Stimulated activated naive CD8-positive, alpha-beta T cell treated with anti-CD3 and anti-CD28 coated beads, Interleukin-15, amount 100 ng/mL, for 72 hours (primary cell): ENCODE data around the gene FAAP20.
A peak's percentile ranks its signal among the peaks of the same experiment; 100 is the strongest.

Experiments
- ATAC-seq: fragments of 150-1000 bp; cut with Tn5 transposase; 2 replicates; pipeline ENCODE4 v1.10.0; 2021; ENCODE audit warnings: mild to moderate bottlenecking, moderate library complexity
- DNase-seq, 2 donors: peaks; one replicate each; pipeline ENCODE4 v3.0.0; 2021 to 2022
- H3K27ac Mint-ChIP-seq, 2 donors: one replicate each; pipeline ENCODE4 v1.8.0; 2022; ENCODE audit warnings: mild to moderate bottlenecking in 2 of 2, mixed read lengths in 2 of 2, moderate library complexity in 2 of 2
- H3K27me3 Mint-ChIP-seq: one replicate; pipeline ENCODE4 v1.8.0; 2022; ENCODE audit warnings: mixed read lengths
- H3K4me1 Mint-ChIP-seq: one replicate; pipeline ENCODE4 v1.8.0; 2022; ENCODE audit warnings: mild to moderate bottlenecking, mixed read lengths
- H3K4me3 Mint-ChIP-seq, 2 donors: one replicate each; pipeline ENCODE4 v1.8.0; 2022; ENCODE audit warnings: mild to moderate bottlenecking in 2 of 2, mixed read lengths in 2 of 2, moderate library complexity in 1 of 2
- H3K9me3 Mint-ChIP-seq, 2 donors: one replicate each; pipeline ENCODE4 v1.8.0; 2022; ENCODE audit warnings: mixed read lengths in 2 of 2

FAAP20 gene

DNA sequence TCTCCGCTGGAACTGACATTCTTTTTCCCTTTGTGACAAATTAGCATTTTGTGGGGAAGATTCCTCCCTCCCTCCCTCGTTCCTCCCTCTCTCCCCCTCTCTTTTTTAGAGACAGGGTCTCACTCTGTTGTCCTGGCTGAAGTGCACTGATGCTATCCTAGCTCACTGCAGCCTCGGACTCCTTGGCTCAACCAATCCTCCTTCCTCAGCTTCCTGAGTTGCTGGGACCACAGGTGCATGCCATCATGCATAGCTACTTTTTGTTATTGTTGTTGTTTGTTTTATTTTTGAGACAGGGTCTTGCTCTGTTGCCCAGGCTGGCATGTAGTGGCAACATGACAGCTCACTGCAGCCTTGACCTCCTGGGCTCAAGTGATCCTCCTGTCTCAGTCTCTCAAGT lies 26.7 kb upstream of the FAAP20 start:
- Mint-ChIP-seq H3K27ac (peak overlapping the region in 1 of 2 donors; percentile 89), H3K9me3 (peaks cover 0 to 9% of the 10 kb centered on the region in 2 donors), H3K4me3 (no peak overlapping the region), H3K4me1 (peaks cover 3% of the 10 kb centered on the region), H3K27me3 (peaks cover 4% of the 10 kb centered on the region)
- DNase-seq (no peak), ATAC-seq (no peak)

DNA sequence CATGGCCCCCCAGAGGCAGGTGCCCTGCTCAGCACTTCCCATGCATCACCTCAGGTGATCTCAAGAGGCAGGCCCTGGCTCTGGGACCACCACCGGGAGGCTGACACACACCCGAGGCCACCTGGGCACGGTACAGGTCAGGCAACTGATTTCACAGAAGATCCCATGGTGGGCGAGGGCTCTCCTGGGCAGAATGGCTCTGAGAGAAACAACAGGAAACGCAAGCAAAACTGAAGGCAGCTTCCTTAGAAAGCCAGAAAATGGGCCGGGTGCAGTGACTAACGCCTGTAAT lies 22.1 kb upstream of the FAAP20 start:
- DNase-seq: no peak
- H3K27me3 Mint-ChIP-seq: no peaks in the 10 kb centered on the region
- no peak overlapping the region for H3K27ac Mint-ChIP-seq
- peaks cover 22% of the 10 kb centered on the region for H3K4me1 Mint-ChIP-seq
- H3K4me3 Mint-ChIP-seq: no peak overlapping the region
- ATAC-seq: no peak
- peaks cover 0 to 9% of the 10 kb centered on the region in 2 donors for H3K9me3 Mint-ChIP-seq

DNA sequence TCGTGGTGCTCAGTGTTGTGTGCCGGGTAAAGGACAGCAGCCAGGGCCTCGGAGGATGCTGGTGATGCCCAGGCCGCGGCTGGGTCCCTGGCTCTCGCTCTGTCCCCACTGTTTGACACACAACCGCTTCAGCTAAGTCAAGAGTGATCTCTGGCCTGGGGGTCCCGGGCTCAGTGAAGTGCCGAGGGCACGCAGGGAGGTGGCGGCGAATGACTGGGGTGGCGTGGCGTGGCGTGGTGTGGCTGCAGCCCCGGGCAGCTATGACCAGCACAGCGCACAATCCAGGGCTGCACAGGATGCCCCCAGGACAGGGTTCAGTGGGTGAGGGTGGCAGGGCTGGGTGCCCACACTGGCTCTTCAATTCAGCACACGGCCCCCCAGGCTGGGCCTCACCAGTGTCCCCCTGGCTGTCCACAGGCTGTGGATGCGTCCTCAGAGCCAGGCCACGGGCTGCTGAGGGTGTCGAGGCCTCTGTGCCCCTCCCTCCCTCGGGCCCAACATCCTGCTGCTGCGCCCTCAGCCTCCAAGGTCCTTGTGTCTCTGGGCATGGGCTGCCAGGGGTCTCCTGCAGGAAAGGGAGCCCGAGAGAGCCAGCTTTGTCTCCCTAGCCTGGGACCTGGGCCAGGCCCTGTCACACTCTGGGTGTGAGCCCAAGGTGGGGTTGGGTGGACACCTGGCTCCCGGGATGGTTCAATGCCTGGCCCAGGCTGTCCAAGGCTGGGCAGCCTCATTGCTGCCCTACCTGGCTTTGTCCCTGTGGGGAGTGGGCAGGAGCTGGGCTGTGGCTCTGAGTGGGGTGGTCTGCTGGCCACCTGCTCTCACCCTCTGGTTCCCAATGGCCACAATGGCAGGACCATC lies 21.6 kb upstream of the FAAP20 start:
- Mint-ChIP-seq H3K4me3 (no peak overlapping the region), H3K4me1 (peaks cover 22% of the 10 kb centered on the region), H3K27ac (no peak overlapping the region), H3K9me3 (peaks cover 0 to 9% of the 10 kb centered on the region in 2 donors), H3K27me3 (no peaks in the 10 kb centered on the region)
- ATAC-seq (no peak), DNase-seq (no peak)

DNA sequence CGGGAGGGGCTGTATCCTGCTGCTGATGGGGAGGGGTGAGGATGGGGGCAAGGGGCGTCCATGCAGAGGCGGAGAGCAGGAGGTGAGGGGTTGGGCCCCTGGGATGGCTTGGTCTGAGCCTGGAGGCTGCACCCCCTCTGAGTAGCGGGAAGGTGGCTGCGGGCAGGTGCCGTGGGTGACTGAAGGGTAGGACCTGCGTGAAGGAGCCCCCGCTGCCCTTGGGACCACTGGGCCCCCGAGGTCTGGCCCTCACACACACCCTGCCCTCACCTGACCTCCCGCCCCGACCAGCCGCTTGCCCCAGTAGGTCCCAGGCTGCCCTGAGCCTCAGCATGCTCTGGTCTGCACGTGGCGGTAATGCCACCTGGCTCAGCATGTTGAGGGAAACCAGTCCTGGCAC lies 20.8 kb upstream of the FAAP20 start:
- Mint-ChIP-seq H3K4me3 (no peak overlapping the region), H3K4me1 (peaks cover 22% of the 10 kb centered on the region), H3K27ac (no peak overlapping the region), H3K9me3 (peaks cover 0 to 9% of the 10 kb centered on the region in 2 donors), H3K27me3 (no peaks in the 10 kb centered on the region)
- ATAC-seq (peak; percentile 22), DNase-seq (no peak)

DNA sequence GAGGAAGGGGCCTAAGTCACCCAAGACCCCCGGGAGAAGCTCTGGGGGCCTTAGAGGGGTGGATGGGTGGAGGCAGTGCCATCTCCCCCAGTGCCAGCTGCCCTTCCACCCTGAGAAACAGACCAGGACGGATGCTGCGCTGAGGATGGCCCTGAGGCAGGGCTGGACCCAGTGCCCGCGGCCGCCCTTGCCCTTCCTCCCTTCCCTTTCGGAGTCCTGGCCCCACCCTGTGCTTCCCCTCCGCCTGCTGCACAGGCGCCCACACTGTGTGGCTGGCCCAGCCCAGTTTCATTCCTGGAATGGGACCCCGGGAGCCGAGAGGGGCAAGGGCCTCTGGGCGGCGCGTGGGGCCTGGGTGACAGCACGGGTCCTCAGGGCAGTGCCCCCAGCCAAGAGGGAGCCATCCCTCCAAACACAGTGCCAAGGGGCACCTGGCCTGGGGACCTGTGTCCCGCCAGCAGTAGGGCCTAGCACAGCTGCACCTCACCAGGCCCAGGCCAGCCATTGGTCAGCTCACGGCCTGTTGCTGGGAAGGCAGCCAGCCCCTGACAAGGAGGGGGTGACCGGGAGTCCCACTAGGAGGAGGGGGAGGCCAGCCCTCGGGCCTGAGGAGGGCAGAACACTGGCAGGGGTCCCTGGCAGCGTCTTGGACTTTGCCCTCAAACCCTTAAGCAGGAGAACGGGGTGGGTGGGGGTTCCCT lies 20.1 kb upstream of the FAAP20 start:
- Mint-ChIP-seq H3K27me3 (no peaks in the 10 kb centered on the region), H3K27ac (no peak overlapping the region), H3K9me3 (peaks cover 0 to 9% of the 10 kb centered on the region in 2 donors), H3K4me1 (peaks cover 22% of the 10 kb centered on the region), H3K4me3 (no peak overlapping the region)
- DNase-seq (no peak), ATAC-seq (peak; percentile 11)

DNA sequence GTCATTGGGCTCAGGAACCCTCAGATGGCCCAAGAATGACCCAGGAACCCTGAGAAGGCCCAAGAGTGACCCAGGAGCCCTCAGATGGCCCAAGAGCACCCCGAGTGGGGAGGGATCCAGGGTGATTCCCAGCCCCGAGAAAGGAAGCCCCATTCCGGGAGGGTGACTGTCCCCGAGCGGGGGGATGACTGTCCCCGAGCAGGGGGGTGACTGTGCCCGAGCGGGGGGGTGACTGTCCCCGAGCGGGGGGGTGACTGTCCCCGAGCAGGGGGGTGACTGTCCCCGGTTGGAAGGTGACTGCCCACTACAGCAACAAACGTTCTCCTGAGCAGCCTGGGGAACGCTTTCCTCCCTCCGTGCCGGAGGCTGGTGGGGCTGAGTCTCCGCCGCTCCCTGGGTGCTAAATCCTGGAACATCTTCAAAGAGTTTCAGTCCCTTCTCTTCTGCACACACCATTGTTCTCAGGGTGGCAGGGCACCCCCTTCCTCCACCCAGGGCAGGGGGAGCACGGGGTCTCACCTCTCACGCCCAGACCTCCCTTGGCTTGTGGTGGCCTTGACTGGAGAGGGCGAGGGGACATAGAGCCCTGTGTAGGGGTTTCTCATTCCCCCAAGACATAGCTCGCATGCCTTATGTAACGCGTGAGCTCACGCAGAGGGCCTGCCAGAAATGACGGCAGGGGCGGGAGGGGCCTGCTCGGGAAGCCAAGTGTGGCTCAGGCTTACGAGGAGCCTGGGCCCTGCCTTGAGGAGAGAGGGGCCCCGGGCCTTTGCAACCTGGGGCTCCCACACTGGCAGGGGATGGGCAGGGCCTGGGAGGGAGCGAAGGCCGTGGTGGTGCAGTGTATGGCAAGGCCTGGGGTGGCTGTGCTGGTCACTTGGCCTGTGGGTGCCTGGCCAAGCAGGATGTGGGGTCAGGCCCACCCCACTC lies 19.3 kb upstream of the FAAP20 start:
- Mint-ChIP-seq H3K9me3 (peaks cover 0 to 3% of the 10 kb centered on the region in 2 donors), H3K4me1 (peaks cover 22% of the 10 kb centered on the region), H3K27ac (no peak overlapping the region), H3K27me3 (no peaks in the 10 kb centered on the region), H3K4me3 (no peak overlapping the region)
- DNase-seq: no peak
- ATAC-seq: no peak

DNA sequence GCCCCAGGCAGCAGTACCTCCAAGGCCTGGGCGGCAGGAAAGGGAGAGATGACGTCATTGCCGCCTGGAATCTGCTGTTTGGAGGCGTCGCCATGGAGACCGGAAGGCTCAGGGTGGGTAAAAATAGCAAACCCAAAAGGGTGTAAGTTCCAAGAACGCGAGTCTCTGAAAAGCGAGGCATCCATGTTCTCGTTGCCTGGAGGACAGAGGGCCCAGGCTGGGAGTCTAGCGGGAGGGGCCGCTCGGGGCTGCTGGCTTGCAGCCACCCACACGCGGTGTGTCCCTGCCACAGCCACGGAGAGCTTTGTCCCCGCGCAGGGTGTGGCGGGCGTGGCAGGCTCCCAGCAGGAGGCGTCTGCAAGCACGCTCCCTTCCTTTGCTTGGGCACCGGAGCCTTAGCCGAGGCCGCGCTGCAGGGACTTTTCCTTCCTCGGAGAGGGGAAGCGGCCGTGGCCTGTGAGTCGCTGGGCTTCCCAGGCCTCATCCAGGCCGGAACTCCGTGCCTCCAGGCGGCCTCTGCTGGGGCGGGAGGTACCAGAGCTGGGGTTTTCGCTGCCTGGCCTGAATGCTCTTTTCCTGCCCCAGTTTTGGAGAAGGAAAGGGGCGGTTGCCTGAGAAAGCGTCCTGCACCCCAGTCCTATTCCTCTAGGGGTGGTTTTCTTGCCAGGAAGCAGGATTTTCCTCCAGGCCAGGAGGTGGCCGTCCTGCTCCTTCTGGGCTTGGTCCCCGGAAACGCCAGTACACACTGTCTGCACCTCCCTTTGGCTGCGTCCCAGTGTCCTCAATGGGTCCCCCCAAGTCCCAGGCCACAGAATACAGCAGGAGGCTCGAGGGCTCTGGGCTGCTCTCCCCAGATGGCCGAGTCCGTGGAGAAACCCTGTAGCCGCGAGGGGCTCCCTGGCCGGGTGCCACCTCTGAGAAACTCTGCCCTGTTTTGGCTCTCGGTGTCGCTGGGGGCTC lies 18.2 kb upstream of the FAAP20 start:
- H3K9me3 Mint-ChIP-seq: no peaks in the 10 kb centered on the region
- H3K4me3 Mint-ChIP-seq: peak overlapping the region; percentile 37 to 65
- DNase-seq: peak in 1 of 2 donors; percentile 50
- no peaks in the 10 kb centered on the region for H3K27me3 Mint-ChIP-seq
- peak; percentile 56 for ATAC-seq
- no peak overlapping the region for H3K27ac Mint-ChIP-seq
- peaks cover 22% of the 10 kb centered on the region for H3K4me1 Mint-ChIP-seq

DNA sequence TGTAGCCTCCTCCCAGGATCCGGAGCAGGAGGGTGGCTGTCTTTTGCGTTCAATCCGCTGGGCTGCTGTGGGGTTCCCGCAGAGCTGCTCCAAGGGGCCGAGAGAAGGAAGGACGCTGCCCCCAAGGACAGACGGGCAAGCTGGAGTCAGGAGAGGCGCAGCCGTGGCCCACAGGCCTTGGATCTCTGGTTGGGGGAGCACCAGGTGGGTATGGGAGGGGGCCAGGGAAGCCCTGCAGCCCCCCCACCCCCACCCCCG lies 17.6 kb upstream of the FAAP20 start:
- no peak for DNase-seq
- no peaks in the 10 kb centered on the region for H3K27me3 Mint-ChIP-seq
- no peaks in the 10 kb centered on the region for H3K9me3 Mint-ChIP-seq
- peak overlapping the region in 1 of 2 donors; percentile 63 for H3K4me3 Mint-ChIP-seq
- ATAC-seq: no peak
- H3K27ac Mint-ChIP-seq: no peak overlapping the region
- peaks cover 22% of the 10 kb centered on the region for H3K4me1 Mint-ChIP-seq

DNA sequence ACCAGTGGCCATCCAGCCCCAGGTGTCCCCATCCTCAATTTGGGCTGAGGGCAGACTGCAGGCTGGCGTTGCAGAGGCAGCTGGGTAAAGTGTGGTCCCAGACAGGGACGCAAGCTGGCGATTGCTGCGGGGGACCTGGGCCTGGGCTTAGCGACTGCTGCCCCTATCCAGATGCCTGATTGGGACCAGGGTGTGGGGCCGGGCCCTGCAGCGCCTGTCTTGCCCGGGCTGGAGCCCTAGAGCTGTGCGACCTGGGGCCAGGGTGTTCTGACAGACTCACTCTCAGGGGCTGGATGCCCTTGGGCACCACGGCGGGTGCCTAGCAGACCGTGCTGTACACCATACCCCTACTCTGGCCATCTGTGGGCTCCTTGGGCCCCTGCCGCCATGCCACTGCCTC lies 16.2 kb upstream of the FAAP20 start:
- no peaks in the 10 kb centered on the region for H3K9me3 Mint-ChIP-seq
- H3K27ac Mint-ChIP-seq: no peak overlapping the region
- DNase-seq: no peak
- no peak for ATAC-seq
- H3K4me3 Mint-ChIP-seq: no peak overlapping the region
- peaks cover 22% of the 10 kb centered on the region for H3K4me1 Mint-ChIP-seq
- H3K27me3 Mint-ChIP-seq: no peaks in the 10 kb centered on the region

DNA sequence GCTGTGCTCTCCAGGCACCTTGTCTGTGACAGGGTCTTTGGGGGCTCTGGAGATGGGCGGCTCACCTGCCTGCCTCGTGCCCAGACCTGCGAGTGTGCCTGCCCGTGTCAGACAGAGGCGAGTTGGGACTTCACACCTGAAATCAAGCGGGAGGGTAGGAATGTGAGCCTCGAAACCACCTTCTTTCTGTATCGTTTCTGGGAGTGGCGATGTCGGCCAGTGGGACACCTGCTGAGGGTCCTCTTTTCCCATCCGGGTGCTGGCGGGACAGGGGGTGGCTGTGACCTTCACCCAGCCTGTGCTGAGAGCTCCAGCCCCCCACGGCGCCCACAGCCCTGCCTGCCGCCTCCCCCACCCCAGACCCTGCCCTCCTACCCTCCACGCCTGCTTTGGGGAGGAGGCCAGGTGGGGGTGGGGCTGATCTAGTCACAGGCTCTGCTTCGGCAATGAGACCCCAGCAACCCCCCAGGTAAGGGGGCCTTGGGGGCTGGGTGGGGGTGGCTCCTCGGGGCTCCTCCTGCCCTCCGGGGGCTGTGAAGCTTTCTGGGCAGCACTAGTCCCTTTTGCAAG lies 15.6 kb upstream of the FAAP20 start:
- no peak for ATAC-seq
- H3K9me3 Mint-ChIP-seq: no peaks in the 10 kb centered on the region
- no peak for DNase-seq
- peaks cover 22% of the 10 kb centered on the region for H3K4me1 Mint-ChIP-seq
- no peak overlapping the region for H3K4me3 Mint-ChIP-seq
- no peaks in the 10 kb centered on the region for H3K27me3 Mint-ChIP-seq
- H3K27ac Mint-ChIP-seq: no peak overlapping the region

DNA sequence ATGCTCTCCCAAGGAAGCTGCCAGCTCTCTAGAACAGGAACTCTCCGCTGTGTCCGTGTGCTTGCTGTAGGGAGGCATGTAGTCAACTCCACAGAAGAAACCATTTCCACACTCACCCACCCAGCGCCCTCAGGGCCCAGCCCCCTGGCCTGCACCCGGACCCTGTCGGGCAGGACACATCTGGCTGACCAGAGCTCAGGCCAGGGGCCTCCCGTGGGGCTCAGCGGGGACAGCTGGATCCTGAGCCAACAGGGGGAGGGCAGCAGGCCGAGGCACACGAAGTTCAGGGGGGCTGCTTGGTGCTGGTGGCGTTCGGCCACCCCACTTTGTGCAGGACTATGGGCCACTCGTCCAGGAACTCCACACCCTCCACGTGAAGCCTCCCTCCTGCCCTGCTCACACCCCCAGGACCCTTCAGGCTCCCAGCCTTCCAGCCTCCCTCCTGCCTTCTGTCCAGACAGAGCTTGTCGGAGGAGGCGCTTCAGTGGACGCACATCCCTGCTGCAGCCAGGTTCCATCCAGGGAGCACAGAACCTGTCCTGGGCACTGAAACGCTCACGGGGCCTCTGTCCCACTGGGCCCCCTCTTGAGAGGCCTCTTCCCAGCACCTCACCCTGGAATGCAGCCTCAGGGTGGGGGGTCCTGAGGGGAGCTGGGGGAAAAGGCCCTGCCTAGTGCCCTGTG lies 15.0 kb upstream of the FAAP20 start:
- Mint-ChIP-seq H3K4me1 (peaks cover 22% of the 10 kb centered on the region), H3K9me3 (no peaks in the 10 kb centered on the region), H3K27me3 (no peaks in the 10 kb centered on the region), H3K27ac (no peak overlapping the region), H3K4me3 (no peak overlapping the region)
- ATAC-seq: no peak
- DNase-seq: no peak

DNA sequence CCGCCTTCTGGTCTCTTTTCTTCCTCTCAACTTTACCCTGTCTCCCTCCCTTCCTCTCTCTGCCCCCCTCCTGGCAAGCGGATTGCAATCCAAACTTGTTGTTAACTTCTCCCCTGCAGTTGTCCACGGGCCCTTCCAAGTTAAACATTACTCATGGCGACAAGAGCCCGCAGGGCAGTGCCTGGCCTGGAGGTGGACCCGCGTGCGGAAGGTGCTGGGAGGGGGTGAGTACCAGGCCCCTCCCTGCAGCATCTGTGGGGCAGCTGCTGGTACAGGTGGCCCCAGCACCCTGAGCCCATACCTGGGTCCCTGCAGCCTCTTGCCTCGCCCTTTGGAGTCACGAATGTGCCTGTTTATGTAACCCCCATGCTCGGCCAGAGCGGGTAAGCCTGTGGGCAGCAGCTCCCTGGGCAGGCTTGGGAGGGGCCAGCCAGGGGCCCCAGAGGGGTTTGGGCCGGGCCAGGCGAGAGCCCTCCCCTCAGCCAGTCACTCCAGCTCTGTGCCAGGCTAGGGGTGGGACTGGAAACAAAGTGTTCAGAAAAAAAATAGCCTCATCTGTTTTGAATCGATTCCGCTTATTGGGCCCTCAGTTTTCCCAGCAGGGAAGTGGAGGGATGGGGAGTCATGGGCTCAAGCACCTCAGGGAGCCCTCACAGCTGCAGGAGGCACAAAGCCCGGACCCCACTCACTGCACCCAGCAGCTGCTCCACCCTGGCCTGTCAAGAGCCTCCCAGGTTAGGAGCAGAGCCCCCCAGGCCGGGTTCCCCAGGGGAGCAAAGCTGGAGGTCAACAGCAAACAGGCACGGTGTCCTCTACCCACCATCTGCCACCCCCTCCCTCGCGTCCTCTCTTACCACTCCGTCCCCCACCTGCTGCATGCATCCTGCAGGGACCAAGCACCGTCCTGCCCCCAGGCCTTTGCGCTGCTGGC lies 14.0 kb upstream of the FAAP20 start:
- H3K4me1 Mint-ChIP-seq: peaks cover 22% of the 10 kb centered on the region
- no peaks in the 10 kb centered on the region for H3K27me3 Mint-ChIP-seq
- ATAC-seq: no peak
- H3K9me3 Mint-ChIP-seq: no peaks in the 10 kb centered on the region
- no peak overlapping the region for H3K27ac Mint-ChIP-seq
- H3K4me3 Mint-ChIP-seq: no peak overlapping the region
- no peak for DNase-seq

DNA sequence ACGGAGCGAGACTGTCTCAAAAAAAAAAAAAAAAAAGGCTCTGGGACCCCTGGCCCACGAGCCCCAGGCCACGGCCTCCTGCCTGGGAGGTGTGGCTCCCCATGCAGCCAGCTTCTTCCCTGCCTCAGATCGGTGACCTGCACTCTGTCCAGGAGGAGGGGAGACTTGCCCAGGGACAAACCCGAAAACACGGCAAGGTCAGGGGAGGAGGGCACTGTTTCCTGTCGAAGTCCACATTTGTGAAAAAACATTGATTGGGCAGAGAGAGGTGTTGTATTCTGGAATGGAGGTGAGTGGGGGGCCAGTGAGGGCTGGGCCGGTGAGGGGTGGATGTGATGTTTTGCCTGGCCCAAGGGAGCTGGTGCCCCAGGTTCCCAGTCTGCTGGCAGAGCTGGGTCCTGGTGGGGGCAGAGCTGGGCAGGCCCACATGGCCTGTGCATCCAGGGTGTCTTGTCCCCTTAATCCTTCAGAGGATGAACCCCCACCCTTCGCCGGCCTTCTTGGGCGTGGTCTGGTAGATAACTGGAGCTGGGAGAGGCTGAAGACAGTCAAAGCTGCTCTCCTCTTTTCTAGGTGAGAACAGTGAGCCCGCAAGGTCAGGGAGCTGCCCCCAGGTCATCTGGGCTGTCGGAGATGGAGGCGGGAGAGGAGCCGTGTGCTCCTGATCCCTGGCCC lies 12.4 kb upstream of the FAAP20 start:
- ATAC-seq (no peak), DNase-seq (no peak)
- no peaks in the 10 kb centered on the region for H3K27me3 Mint-ChIP-seq
- no peak overlapping the region for H3K27ac Mint-ChIP-seq
- no peaks in the 10 kb centered on the region for H3K9me3 Mint-ChIP-seq
- peaks cover 13% of the 10 kb centered on the region for H3K4me1 Mint-ChIP-seq
- no peak overlapping the region for H3K4me3 Mint-ChIP-seq
